ENCODE measurements around the gene TMEM150B. TPM values are rescaled to one million over a fixed set of nuclear protein-coding genes. Genes with fewer than 3 reads are reported as not detected.

Gene TMEM150B
- total and polyA plus RNA-seq, 2 donors (not counting 3 experiments of a cell fraction or from before 2014, with no cell fraction given) = not detected

- Histone ChIP-seq H3K4me3 (replicated peaks in 1 of 3; ENCODE audit: insufficient read depth in 1 of 3, low read depth in 1 of 3, low read length in 3 of 3) (no peak overlapping the region), H3K4me2 (ENCODE audit: insufficient read depth, low read length) (no peak overlapping the region), H3K79me2 (ENCODE audit: control insufficient read depth, insufficient read depth, low read length) (no peaks in the 10 kb centered on the region), H3K27ac (ENCODE audit: insufficient read depth, low read depth, low read length) (no peak overlapping the region), H3K9ac (replicated peaks; ENCODE audit: extremely low read depth, insufficient read depth, low read length) (no peak overlapping the region), H3K9me3 (replicated peaks; ENCODE audit: control insufficient read depth, insufficient read depth, low read length) (no peaks in the 10 kb centered on the region), H3K27me3 (ENCODE audit: control insufficient read depth in 2 of 2, insufficient read depth in 2 of 2, low read length in 2 of 2) (no peaks in the 10 kb centered on the region), H3K4me1 (ENCODE audit: control insufficient read depth, extremely low read depth, insufficient read depth, low read length) (no peaks in the 10 kb centered on the region), H2AFZ (ENCODE audit: low read depth, low read length) (no peak overlapping the region), H4K20me1 (replicated peaks; ENCODE audit: control insufficient read depth, extremely low read depth, insufficient read depth, low read length) (no peaks in the 10 kb centered on the region), H3K9me1 (replicated peaks; ENCODE audit: control insufficient read depth, extremely low read depth, insufficient read depth, low read length) (no peaks in the 10 kb centered on the region), H3K36me3 (ENCODE audit: control insufficient read depth in 2 of 2, extremely low read depth in 1 of 2, insufficient read depth in 2 of 2, low read length in 2 of 2) (no peaks in the 10 kb centered on the region)
- no peak for TF ChIP-seq POLR2A (IDR thresholded peaks at IDR 0.05; ENCODE audit: low read depth, low read length)
- no peak for FAIRE-seq
- BruUV-seq (replicated peaks) = no TSS peak
- intact Hi-C loops (cut with micrococcal nuclease) = loop anchor here (1.0 kb wide), 1 partner anchor 33 kb away; the partner anchor contains the start of gene KMT5C
- no peak for DNase-seq (ENCODE audit: low read depth, low spot score)
- ChIA-PET POLR2A (no interaction called here), CTCF (interaction anchor here (0.6 to 1.4 kb wide), 3 partner anchors 78 to 165 kb away, joined by 3 to 7 read pairs (median 3); partner anchors contain the start of gene TMEM238)
- dilution Hi-C loops (cut with MboI; ENCODE audit: extremely low pct_ligation_motif_present, low sequenced_read_pairs) = no loop called here
These were observed 19.1 kb downstream of the TMEM150B start for GRCh38 chr19:55305983-55306562.

GRCh38 chr19:55305491-55305890, 19.6 kb downstream of the TMEM150B start:
- Histone ChIP-seq H3K4me2 (ENCODE audit: insufficient read depth, low read length) (no peak overlapping the region), H3K9me3 (replicated peaks; ENCODE audit: control insufficient read depth, insufficient read depth, low read length) (no peaks in the 10 kb centered on the region), H3K36me3 (ENCODE audit: control insufficient read depth in 2 of 2, extremely low read depth in 1 of 2, insufficient read depth in 2 of 2, low read length in 2 of 2) (no peaks in the 10 kb centered on the region), H3K9me1 (replicated peaks; ENCODE audit: control insufficient read depth, extremely low read depth, insufficient read depth, low read length) (no peaks in the 10 kb centered on the region), H3K27me3 (ENCODE audit: control insufficient read depth in 2 of 2, insufficient read depth in 2 of 2, low read length in 2 of 2) (peaks cover 0 to 3% of the 10 kb centered on the region in 2 experiments), H2AFZ (ENCODE audit: low read depth, low read length) (no peak overlapping the region), H4K20me1 (replicated peaks; ENCODE audit: control insufficient read depth, extremely low read depth, insufficient read depth, low read length) (no peaks in the 10 kb centered on the region), H3K79me2 (ENCODE audit: control insufficient read depth, insufficient read depth, low read length) (no peaks in the 10 kb centered on the region), H3K9ac (replicated peaks; ENCODE audit: extremely low read depth, insufficient read depth, low read length) (no peak overlapping the region), H3K27ac (ENCODE audit: insufficient read depth, low read depth, low read length) (no peak overlapping the region), H3K4me1 (ENCODE audit: control insufficient read depth, extremely low read depth, insufficient read depth, low read length) (no peaks in the 10 kb centered on the region), H3K4me3 (replicated peaks in 1 of 3; ENCODE audit: insufficient read depth in 1 of 3, low read depth in 1 of 3, low read length in 3 of 3) (no peak overlapping the region)
- ChIA-PET CTCF (interaction anchor here (0.6 to 1.4 kb wide), 3 partner anchors 78 to 164 kb away, joined by 3 to 7 read pairs (median 3); partner anchors contain the start of gene TMEM238), POLR2A (no interaction called here)
- intact Hi-C loops (cut with micrococcal nuclease) = loop anchor here (1.0 kb wide), 1 partner anchor 34 kb away; the partner anchor contains the start of gene KMT5C
- dilution Hi-C loops (cut with MboI; ENCODE audit: extremely low pct_ligation_motif_present, low sequenced_read_pairs) = no loop called here
- FAIRE-seq (peak; percentile 83), DNase-seq (ENCODE audit: low read depth, low spot score) (peak; percentile 23)
- TF ChIP-seq POLR2AphosphoS5 (IDR thresholded peaks at IDR 0.05; ENCODE audit: insufficient read depth, low read depth, low read length) = no peak
- TF ChIP-seq JUN (IDR thresholded peaks at IDR 0.05; ENCODE audit: borderline replicate concordance, insufficient read depth, insufficient read length, low read depth) = no peak
- no peak for TF ChIP-seq MAX (IDR thresholded peaks at IDR 0.05; ENCODE audit: insufficient read depth, insufficient read length)
- BruUV-seq (replicated peaks) = no TSS peak
